ENCODE results near the gene ISG20L2.
"Not testable (repeated sequence)": the region's sequence is repeated elsewhere in the genome, so short reads cannot be mapped to it uniquely, and the experiment has no call there.

Gene ISG20L2, protein sequence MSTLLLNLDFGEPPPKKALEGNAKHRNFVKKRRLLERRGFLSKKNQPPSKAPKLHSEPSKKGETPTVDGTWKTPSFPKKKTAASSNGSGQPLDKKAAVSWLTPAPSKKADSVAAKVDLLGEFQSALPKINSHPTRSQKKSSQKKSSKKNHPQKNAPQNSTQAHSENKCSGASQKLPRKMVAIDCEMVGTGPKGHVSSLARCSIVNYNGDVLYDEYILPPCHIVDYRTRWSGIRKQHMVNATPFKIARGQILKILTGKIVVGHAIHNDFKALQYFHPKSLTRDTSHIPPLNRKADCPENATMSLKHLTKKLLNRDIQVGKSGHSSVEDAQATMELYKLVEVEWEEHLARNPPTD

GRCh38 chr1:156728599-156729462 is at the start of gene ISG20L2:
Gene ISG20L2, minus strand, starts transcription at chr1:156728766. Its CDS starts 1,114 bp downstream, at chr1:156727652.
- peak; percentile 93 to 100 (median 97) for DNase-seq

DNA sequence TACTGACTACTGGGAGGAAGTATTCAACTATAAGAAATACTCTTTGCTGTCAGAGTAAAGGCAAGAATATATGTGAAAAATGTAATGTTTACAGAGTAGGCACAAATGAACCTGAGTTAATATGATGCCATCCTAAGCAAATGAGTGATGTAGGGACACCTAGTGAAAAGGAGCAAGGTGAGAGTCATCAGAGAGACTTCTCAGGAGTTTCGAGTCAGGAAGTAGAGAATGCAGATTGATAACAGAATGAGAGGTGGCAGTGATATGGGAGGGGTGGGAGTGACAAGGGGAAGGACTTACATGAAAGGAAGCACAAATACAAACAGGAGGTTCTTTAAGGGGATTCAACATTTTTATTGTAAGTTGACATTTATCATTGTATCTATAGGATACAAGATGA is 49.0 kb upstream of the ISG20L2 start:
- DNase-seq = no peak

- DNase-seq = no peak
Measured at GRCh38 chr1:156776942-156777341, 48.4 kb upstream of the ISG20L2 start.

DNA sequence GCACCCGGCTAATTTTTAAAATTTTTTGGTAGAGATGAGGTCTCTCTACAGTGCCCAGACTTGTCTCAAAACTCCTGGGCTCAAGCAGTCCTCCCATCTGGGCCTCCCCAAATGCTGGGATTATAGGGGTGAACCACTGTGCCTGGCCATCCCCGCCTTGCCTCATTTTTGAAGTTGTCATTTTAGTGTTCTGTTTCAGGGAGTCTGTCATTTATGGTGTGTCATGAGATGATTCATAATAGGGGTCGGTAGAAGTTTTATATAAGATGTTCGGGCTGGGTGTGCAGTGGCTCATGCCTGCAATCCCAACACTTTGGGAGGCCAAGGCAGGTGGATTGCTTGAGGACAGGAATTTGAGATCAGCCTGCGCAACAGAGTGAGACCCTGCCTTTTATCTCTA is 47.2 kb upstream of the ISG20L2 start:
- DNase-seq = no peak

DNA sequence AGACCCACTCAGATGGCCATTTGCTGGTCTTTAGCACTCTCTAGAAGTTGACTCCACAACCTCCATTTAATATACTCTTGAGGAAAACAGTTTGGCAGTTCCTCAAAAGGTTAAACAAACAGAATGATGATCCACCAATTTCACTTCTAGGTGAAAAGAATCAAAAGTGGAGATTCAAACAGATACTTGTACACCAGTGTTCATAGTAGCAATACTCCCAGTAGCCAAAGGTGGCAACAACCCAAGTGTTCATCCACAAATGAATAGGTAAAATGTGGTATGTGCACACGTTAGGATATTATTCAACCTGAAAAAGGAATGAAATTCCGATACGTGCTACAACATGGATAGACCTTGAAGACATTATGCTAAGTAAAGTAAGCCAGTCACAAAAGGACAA is 45.0 kb upstream of the ISG20L2 start:
- DNase-seq = no peak

DNA sequence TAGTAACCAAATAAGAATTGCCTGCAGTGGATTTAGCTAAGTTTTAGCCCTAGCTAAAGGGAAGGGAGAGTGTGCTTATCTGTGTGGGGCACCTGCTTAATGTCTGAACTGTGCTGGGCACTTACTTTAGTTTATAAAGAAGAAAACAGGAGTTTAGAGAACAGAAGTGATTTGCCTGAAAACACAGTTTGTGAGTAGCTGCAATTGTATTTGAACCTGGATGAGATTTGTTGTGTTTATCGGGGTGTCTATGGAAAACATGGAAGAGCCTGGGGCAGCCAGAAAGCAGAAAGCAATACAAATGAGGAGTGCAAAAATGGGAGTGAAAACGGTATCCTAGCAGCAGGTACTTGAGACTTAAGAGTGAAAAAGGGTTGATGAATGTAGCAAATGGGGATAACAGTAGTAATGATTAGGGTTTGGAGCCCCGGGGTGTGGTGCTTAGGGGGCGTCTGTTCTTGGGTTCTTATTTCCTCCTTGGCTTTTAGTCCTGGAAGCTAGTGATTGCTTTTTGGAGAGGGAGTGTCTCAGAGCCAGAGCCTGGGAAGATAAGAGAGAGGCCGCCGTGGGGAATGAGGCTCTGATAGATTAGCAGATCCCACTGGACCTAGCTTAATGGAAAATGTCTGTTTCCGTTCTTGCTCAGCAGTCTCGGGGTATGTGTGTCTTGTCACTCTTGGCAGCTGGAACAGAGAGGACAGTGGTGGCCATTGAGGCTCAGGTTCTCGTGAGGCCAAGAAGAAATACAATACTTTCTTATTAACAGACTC is 44.3 kb upstream of the ISG20L2 start:
- DNase-seq = no peak

GRCh38 chr1:156772222-156772621 is 43.7 kb upstream of the ISG20L2 start:
- no peak for DNase-seq

DNA sequence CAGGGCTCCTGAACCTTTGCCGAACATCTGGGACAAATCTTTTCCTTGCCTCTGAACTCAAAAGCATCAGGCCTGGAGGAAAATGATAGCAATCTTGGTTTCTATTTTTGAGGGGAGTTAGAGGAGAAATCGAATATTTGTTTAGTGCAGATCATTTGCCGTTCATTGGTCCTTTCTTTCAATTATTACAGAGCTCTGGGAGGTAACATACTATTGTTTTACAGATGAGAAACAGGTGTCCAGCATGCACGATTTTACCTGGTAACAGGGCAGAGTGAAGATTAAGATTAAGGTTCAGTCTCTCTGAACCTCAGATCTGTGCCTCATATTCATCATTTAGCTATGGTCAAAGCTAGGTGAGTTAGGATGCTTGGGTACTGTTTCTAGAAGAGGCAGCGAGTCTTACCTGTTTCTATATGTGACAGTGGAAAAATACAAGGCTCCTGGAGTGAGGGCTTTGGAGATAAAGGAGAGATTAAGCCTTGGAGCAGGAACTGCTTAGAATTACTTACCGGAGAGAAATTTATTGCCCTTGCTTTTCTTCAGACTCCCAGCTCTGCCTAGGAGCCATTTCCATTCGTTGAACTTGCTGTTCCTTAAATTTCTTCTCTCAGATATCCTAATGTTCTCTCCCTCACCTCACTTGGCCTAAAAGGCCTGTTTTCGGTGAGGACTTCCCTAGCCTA is 40.2 kb upstream of the ISG20L2 start:
- no peak for DNase-seq

DNA sequence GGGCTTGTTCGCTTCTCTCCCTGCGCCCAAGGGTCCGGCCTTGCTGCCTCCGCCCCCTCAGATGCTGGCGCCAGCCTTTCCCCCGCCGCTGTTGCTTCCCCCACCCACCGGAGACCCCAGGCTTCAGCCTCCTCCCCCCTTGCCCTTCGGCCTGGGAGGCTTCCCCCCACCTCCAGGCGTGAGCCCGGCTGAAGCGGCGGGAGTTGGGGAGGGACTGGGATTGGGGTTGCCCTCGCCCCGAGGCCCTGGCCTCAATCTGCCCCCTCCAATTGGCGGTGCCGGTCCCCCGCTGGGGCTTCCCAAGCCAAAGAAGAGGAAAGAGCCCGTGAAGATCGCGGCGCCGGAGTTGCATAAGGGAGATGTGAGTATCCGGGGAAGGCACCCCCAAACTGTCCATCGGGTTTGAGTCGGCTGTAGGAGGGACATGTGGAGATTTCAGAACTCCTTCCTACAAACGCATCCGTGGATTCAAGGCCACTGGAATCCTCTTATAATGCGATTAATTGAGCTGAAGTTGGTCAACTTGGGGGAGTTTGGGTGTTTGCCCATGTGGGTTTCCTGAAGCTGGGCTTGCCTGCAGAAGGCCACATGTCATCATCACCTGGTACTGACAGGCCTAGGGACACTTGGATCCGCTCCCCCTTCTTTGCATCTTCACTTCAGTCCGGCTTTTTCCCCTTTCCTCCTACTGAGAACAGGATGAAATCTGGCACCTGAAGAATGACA is 39.5 kb upstream of the ISG20L2 start:
- DNase-seq = peak; percentile 64 to 81 (median 79)

DNA sequence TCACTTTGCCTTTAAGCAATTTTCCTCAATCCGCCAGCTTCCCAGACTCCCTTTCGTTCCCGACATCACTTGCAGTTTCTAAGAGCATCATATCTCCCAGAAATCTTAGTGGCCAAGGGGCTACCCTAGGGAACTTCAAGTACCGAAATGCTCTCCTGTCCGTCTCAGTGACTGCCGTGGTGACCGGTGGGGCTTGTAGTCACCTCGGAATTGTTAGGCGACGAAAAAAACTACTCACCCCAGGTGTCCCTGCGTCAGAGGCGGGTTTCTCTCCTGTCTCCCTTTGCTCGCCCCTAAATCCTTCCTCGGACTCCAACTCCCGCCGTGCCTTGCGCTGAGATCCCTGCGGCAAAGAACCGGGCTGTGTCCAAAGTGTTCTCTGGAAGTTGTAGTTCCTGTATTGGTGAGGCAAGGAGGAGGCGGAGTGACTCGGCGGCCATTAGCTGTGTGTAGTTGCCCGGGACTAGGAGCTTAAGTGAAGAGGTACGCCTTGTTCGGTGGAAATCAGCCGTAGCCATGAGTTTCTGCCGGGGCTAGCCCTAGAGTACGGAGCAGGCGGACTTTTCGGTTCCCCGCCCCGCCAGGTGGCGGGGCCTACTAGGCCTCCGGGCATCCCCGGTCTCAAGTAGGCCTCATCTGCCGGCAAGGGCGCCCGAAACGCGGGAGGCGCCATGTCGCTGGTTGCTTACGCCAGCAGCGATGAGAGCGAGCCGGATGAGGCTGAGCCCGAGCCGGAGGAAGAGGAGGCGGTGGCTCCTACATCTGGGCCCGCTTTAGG is 38.7 kb upstream of the ISG20L2 start, which contains the start of gene PRCC:
Gene PRCC, plus strand, starts transcription at position 435 of the 778 bp plus-strand sequence. Its CDS starts 237 bp downstream, at position 672.
- DNase-seq = peak; percentile 99 to 100 (median 100)

GRCh38 chr1:156766298-156767100 is 37.9 kb upstream of the ISG20L2 start:
- peak; percentile 42 to 69 (median 65) for DNase-seq

DNA sequence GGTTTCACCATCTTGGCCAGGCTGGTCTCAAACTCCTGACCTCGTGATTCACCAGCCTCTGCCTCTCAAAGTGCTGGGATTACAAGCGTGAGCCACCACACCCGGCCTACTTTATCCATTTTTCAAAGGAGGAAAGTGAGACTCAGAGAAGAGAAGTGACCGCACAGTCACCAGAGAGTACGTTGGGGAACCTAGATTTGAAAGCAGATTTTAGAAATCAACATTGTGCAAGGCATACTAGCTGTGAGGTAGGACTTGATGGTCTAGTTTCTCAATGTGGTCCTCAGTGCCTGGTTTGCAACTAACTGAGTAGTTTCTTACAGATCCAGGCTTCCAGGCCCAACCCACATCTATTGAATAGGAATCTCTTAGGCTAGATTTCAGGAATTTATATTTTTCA is 37.1 kb upstream of the ISG20L2 start:
- no peak for DNase-seq

GRCh38 chr1:156765136-156765535 is 36.6 kb upstream of the ISG20L2 start:
- not testable (repeated sequence) for DNase-seq

GRCh38 chr1:156760796-156761104 is 32.2 kb upstream of the ISG20L2 start:
- no peak for DNase-seq

DNA sequence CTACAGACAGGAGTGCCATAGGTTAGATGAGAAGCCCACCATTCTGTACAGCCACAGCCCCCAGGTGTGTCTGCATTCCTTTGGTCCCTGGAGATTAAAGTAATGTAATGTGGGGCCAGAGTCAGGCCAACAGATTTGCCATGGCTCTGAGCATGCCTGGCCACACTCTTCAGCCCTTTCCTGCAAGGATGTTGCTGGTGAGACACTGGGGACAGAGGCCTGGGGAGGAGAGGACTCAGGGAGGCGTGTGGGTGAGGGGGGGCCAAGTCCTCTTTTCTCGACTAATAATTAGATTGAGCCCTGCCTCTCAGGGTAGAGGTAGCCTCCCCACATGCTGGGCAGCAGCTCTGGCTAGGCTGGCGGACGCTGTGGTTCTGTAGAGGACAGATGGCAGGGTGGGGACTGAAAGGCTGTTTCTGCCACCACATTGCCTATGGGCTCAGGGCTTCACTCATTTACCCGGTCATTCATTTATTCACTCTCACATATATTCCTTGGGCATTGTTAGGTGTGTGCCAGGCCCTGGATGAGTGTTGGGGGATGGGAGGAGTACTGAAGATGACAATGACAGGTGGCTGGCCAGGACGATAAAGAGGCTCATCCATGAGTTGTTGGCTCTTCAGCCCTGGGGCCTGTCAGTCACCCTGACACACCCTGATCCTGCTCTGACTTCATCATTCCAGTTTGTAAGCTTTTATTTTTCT is 31.7 kb upstream of the ISG20L2 start:
- peak in 2 of 3 experiments; percentile 35 to 78 for DNase-seq

DNA sequence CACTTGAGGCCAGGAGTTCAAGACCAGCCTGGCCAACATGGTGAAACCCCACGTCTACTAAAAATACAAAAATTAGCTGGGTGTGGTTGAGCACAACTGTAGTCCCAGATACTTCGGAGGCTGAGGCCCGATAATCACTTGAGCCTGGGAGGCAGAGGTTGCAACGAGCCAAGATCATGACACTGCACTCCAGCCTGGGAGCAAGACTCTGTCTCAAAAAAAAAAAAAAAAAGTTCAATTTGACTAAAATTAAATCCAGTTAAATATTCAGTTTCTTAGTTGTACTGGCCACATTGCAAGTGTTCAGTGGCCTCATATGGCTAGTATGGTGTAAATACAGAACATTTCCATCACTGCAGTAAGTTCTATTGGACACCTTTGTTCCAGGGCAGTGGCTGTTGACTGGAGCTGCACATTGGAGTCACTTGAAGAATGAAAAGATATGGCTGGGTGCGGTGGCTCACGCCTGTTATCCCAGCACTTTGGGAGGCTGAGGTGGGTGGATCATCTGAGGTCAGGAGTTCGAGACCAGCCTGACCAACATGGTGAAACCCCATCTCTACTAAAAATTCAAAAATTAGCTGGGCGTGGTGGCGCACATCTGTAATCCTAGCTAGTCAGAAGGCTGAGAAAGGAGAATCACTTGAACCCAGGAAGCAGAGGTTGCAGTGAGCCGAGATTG is 29.1 kb upstream of the ISG20L2 start:
- not testable (repeated sequence) for DNase-seq

DNA sequence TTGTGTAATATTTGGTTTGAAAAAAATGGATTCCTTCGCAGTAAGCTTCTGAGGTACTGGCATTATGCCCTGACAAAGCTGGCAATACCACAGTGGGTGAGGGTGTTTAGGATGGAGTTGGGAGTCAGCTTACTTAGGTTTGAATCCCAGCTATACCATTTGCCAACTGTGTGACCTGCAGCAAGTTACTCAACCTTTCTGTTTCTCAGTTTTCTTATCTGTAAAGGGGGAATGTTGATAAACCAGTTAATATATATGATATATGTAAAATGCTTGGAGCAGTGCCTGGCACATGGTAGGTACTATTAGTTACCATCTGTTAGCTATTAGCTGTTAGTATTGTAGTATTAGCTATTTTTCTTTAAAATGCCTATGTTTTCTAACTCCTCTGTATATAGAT is 27.8 kb upstream of the ISG20L2 start:
- DNase-seq = no peak

GRCh38 chr1:156755527-156755950 is 27.0 kb upstream of the ISG20L2 start:
- DNase-seq = no peak

DNA sequence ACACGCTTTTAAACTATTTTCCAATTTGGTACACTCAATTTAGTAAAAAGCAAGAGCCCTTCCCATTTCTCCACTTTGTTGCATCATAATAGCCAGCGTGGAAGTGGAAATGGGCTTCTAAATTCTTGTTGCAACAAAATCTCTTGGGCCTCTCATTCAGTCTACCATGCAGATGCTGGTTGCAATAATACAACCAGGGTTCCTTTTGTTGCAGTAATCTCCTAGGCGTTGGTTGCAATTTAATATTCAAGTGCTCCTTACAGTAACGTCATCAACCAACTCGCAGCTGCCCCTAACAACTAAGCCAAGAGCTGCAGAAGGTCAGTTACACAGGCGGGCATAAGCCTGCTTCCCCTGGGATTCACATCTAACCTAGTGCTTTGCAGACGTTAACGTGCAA is 25.7 kb upstream of the ISG20L2 start:
- DNase-seq = peak in 2 of 3 experiments; percentile 30 to 92
